LNCaP clone FGC (cell line): ENCODE data around the gene RDH11.
"Not testable (repeated sequence)": the region's sequence is repeated elsewhere in the genome, so short reads cannot be mapped to it uniquely, and the experiment has no call there.

ENCODE experiments used
- DNase-seq: peaks from one replicate; pipeline ENCODE4 v3.0.0-alpha.2; 2011; ENCODE audit warnings: low read depth
- H3K4me3 ChIP-seq: 2 replicates; pipeline ENCODE4 v1.5.1; 2011; ENCODE audit warnings: mild to moderate bottlenecking, low read depth, low read length, control low read depth
- TF ChIP-seq, protein P1 (sequence below): IDR thresholded peaks from 2 replicates; pipeline ENCODE4 v1.5.1; 2012; ENCODE audit warnings: mild to moderate bottlenecking; ENCODE audit not compliant: control insufficient read depth, insufficient read depth; ENCODE audit errors: extremely low read depth

RDH11 gene

DNA sequence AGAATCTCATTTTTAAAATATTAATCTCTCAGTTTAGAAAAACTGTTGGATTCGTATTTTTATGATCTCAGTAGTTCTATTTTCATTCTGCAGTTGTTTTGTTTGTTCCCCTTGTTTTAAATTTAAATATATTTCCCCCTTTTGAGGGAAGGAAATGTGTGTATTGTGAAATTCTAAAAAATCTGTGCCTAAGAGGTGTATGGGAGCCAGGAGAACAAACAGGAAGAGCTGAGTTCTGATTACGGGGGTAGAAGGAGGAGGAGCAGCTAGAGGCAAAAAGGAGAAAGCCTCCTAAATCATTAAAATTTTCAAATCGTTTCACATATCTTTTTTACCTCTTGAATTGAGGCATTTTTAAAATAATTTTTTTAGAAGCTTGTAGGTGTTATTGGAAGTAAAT, 8.4 kb upstream of the RDH11 start:
- TF ChIP-seq, protein P1, sequence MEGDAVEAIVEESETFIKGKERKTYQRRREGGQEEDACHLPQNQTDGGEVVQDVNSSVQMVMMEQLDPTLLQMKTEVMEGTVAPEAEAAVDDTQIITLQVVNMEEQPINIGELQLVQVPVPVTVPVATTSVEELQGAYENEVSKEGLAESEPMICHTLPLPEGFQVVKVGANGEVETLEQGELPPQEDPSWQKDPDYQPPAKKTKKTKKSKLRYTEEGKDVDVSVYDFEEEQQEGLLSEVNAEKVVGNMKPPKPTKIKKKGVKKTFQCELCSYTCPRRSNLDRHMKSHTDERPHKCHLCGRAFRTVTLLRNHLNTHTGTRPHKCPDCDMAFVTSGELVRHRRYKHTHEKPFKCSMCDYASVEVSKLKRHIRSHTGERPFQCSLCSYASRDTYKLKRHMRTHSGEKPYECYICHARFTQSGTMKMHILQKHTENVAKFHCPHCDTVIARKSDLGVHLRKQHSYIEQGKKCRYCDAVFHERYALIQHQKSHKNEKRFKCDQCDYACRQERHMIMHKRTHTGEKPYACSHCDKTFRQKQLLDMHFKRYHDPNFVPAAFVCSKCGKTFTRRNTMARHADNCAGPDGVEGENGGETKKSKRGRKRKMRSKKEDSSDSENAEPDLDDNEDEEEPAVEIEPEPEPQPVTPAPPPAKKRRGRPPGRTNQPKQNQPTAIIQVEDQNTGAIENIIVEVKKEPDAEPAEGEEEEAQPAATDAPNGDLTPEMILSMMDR: no peak
- H3K4me3 ChIP-seq: no peak overlapping the region
- DNase-seq: no peak

DNA sequence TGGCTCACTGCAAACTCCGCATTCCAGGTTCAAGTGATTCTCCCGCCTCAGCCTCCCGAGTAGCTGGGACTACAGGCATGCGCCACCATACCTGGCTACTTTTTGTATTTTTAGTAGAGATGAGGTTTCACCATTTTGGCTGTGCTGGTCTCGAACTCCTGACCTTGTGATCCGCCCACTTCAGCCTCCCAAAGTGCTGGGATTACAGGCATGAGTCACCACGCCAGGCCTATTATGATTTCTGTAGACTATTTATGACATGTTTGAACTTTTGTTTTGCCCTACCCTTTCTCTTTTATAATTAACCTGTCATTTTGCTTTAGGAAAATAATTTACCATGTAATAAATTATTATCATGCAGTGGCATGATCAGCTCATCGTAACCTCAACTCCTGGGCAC, 5.9 kb upstream of the RDH11 start, which contains the start of gene RDH12:
Gene RDH12, plus strand, starts transcription at position 395 of the 400 bp plus-strand sequence. CDS start 20,757 bp downstream, outside the sequence.
- not testable (repeated sequence) for DNase-seq, H3K4me3 ChIP-seq

DNA sequence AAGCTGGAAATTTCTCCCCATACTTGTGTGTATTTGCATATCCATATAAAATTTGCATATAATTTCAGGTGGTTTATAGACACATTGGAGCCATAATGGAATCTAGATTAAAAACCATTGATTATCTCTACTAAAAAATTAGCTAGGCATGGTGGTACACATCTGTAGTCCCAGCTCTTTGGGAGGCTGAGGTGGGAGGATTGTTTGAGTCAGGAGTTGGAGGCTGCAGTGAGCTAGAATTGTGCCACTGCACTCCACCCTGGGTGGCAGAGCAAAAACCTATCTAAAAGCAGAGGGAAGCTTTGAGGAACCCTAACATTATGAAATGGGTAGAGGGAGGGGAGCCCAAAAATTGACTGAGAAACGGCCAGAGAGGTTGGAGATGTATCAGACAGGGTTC, 2.6 kb upstream of the RDH11 start:
- H3K4me3 ChIP-seq: no peak overlapping the region
- no peak for DNase-seq
- TF ChIP-seq, protein P1: no peak

DNA sequence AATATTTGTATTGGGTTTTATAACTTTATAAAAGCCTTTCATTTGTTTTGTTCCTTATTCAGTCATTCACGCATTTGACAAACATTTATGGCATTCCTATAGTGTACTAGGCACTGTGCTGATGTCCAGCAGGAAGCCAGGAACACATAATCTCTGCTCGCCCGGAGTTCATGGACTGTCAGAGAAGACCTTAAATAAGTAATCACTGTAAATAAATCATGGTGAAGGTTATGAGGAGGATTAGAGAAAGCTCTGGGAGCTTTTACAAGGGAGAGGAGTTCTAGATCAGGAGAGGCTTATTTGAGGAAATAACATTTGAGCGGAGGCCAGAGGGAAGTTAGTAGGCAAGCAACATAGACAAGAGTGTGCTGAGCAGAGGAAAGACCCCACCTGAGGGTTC, 1.4 kb upstream of the RDH11 start:
- H3K4me3 ChIP-seq: no peak overlapping the region
- DNase-seq: peak; percentile 90
- TF ChIP-seq, protein P1: no peak

DNA sequence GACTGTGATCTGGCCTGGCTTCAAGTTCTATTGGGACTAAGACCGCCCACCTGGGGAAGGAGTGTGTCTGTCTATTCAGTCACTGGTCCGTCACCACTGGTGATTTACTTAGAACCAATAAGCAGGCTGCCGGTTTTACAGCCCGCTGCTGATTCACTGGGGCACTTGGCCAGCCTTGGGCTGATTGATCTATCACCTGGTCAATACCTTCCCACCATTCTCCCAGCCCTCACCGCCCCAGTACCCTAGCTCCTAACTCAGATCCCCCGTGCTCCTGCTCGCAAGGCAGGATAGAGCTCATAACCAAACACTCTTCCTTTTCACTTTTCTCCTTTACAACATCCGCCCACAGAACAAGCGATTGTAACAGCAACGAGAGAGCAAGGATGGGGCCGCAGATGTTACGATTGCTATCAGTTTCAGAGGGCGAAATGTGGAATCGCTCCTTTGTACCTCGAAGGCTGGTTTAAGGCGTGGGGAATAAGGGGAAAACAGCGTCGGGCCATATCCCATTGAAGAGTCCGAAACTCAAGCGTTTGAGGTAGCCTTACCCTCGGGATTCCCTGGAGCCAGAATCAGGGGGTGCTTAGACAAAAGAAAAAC, 672 bp downstream of the RDH11 start:
- DNase-seq: peak; percentile 98
- TF ChIP-seq, protein P1: no peak
- peak overlapping the region; percentile 71 for H3K4me3 ChIP-seq

DNA sequence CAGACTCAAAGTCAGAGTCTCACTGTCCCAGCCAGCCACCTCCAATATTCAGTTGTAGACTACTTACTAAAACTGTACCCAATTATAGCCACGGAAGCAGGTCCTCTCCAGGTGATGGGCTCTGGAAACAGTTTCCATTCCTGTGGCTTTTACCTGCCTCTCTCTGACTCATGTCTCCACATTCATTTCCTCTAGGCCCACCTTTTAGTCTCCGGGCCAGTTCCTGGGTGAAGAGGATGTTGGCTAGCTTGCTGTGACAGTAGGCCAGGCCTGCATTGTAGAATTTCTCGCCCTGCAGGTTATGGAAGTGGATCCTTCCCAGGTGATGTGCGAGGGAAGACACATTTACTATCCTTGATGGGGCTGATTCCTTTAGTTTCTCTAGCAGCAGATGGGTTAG, 5.6 kb downstream of the RDH11 start:
- DNase-seq: no peak
- TF ChIP-seq, protein P1: no peak
- no peak overlapping the region for H3K4me3 ChIP-seq

DNA sequence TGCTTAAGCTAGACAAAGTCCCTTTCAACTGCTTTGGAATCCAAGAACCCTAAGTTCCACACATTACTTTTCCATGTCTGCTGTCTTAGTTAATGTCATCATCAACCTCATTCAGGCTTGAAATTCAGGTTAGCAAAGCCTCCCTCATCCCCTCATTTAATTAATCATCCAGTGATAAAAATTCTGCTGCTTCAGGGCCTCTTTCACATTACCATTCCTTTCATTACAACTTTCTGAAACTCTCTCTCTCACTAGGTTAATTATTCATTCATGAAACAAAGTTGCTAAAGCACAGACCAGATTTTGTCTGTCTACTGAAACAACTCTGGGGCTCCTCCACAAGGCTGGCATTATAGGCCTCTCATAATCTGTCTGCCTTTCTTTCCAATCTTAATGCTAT, 11.7 kb downstream of the RDH11 start:
- DNase-seq: no peak
- TF ChIP-seq, protein P1: no peak
- H3K4me3 ChIP-seq: no peak overlapping the region

DNA sequence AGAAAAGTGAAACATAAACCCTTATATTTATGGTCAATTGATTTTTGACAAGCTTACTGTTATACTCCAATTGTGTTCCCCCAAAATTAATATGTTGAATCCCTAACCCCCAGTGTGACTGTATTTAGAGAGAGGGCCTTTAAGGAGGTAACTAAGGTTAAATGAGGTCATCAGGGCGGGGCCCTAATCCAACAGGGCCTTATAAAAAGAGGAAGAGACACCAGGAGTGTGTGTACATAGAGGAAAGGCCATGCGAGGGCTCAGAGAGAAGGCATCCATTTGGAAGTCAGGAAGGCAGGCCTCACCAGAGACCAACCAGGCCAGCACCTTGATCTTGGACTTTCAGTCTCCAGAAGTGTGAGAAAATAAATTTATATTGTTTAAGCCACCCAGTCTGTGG, 14.6 kb downstream of the RDH11 start:
- H3K4me3 ChIP-seq: no peak overlapping the region
- TF ChIP-seq, protein P1: no peak
- no peak for DNase-seq
